Upper lobe of right lung (tissue), 1 donor: ENCODE results near the gene PACS1. TPM values are rescaled to one million over a fixed set of nuclear protein-coding genes. Genes with fewer than 3 reads are reported as not detected.

Experiments used
- ATAC-seq: fragments of 200-7000 bp; cut with Tn5 transposase; one replicate; pipeline ENCODE4 v1.9.1; 2020; ENCODE audit warnings: mild to moderate bottlenecking, moderate library complexity
- DNase-seq: peaks from one replicate; pipeline ENCODE4 v3.0.0-alpha.2; 2020
- H3K27ac ChIP-seq: fragments of 200-600 bp; one replicate; pipeline ENCODE4 v1.8.0; 2022
- H3K27me3 ChIP-seq: fragments of 200-600 bp; one replicate; pipeline ENCODE4 v1.8.0; 2022; ENCODE audit warnings: mild to moderate bottlenecking
- H3K36me3 ChIP-seq: fragments of 200-600 bp; one replicate; pipeline ENCODE4 v1.8.0; 2022
- H3K4me1 ChIP-seq: fragments of 200-600 bp; one replicate; pipeline ENCODE4 v1.8.0; 2022
- H3K4me3 ChIP-seq: fragments of 200-600 bp; one replicate; pipeline ENCODE4 v1.8.0; 2022; ENCODE audit warnings: mild to moderate bottlenecking
- H3K9me3 ChIP-seq: fragments of 200-600 bp; one replicate; pipeline ENCODE4 v1.8.0; 2022
- intact Hi-C: fragments of 100-400 bp; cut with DNase I; formaldehyde crosslinking; loops from one replicate; pipeline ENCODE4 v1.11.0; 2022
- total RNA-seq: library from RNA; stranded (reverse); fragmentation: NEBNext Ultra II Directional; extraction: Animal tissue kit (Norgen Biotek cat#: 25700); gene quantifications from one replicate; pipeline ENCODE4 v1.2.1, GENCODE V29; 2021
- TF ChIP-seq, protein P1 (sequence below): fragments of 200-600 bp; IDR thresholded peaks from one replicate; pipeline ENCODE4 v1.8.0; 2022; ENCODE audit warnings: antibody characterized with exemption
- donor health status: DM: no; HTN: yes; CAD: no; lungs with severe emphysema.

The PACS1 gene
- total RNA-seq, 1 donor from 2014 or later: 55.9 TPM

DNA sequence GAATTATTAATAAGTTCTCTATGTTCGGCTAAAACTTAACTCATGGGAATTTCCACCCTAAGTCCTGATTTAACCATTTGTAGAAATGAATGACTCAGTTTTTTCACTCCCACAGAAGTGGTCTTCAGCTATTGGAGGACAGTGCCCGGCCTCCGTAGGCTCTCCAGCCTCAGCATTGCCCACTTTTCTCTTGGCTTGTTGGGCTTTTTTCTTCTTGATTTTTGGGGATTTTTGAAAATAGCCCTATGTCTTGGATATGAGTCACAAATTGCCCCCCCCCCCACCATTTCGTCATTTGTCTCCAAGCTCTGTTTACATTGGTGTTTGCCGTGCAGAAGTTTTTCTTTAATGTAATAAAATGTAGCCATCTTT is 66.7 kb downstream of the PACS1 start:
- DNase-seq: no peak
- Histone ChIP-seq H3K4me3 (no peak overlapping the region), H3K9me3 (no peaks in the 10 kb centered on the region), H3K4me1 (peaks cover 5% of the 10 kb centered on the region), H3K27ac (no peak overlapping the region), H3K27me3 (no peaks in the 10 kb centered on the region), H3K36me3 (no peaks in the 10 kb centered on the region)
- ATAC-seq: no peak
- intact Hi-C loops: loop anchor here (10.0 kb wide), 1 partner anchor 72 kb away; no protein-coding TSS in a partner anchor
- TF ChIP-seq, protein P1, sequence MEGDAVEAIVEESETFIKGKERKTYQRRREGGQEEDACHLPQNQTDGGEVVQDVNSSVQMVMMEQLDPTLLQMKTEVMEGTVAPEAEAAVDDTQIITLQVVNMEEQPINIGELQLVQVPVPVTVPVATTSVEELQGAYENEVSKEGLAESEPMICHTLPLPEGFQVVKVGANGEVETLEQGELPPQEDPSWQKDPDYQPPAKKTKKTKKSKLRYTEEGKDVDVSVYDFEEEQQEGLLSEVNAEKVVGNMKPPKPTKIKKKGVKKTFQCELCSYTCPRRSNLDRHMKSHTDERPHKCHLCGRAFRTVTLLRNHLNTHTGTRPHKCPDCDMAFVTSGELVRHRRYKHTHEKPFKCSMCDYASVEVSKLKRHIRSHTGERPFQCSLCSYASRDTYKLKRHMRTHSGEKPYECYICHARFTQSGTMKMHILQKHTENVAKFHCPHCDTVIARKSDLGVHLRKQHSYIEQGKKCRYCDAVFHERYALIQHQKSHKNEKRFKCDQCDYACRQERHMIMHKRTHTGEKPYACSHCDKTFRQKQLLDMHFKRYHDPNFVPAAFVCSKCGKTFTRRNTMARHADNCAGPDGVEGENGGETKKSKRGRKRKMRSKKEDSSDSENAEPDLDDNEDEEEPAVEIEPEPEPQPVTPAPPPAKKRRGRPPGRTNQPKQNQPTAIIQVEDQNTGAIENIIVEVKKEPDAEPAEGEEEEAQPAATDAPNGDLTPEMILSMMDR: no peak

DNA sequence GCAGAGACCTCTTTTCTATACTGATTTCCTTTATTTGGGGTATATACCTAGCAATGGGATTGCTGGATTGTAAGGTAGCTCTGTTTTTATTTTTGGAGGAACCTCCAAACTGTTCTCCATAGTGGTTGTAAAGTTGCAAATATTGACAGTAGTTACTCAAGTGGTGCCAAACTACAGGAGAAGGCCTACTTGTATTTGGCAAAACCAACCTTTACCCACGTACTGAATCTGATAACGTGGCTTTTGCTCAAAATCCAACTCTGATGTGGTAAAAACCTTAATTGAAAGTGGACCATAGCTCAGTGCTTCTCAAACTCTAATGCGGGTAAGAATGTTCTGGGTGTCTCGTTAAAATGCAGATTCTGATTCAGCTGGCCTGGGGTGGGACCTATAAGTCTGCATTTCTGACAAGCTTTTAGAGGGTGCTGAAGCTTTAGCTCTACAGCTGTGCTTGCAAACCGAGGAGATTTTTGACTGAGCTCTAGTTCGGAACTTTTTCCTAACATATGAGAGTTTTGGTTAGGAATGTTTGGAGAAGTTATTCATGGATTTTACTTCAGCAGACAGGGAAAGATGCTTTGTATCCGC is 69.8 kb downstream of the PACS1 start:
- DNase-seq: no peak
- Histone ChIP-seq H3K4me1 (peaks cover 5% of the 10 kb centered on the region), H3K36me3 (no peaks in the 10 kb centered on the region), H3K9me3 (no peaks in the 10 kb centered on the region), H3K27me3 (no peaks in the 10 kb centered on the region), H3K27ac (no peak overlapping the region), H3K4me3 (no peak overlapping the region)
- TF ChIP-seq, protein P1: no peak
- no peak for ATAC-seq
- intact Hi-C loops: loop anchor here (10.0 kb wide), 1 partner anchor 75 kb away; no protein-coding TSS in a partner anchor

- Histone ChIP-seq H3K27ac (no peak overlapping the region), H3K4me3 (no peak overlapping the region), H3K27me3 (no peaks in the 10 kb centered on the region), H3K36me3 (no peaks in the 10 kb centered on the region), H3K4me1 (no peaks in the 10 kb centered on the region), H3K9me3 (no peaks in the 10 kb centered on the region)
- TF ChIP-seq, protein P1: no peak
- intact Hi-C loops: no loop called here
- ATAC-seq (no peak), DNase-seq (no peak)
Observed at GRCh38 chr11:66142370-66143263, 72.5 kb downstream of the PACS1 start.

GRCh38 chr11:66143264-66143566 is 73.1 kb downstream of the PACS1 start:
- H3K9me3 ChIP-seq: no peaks in the 10 kb centered on the region
- DNase-seq (no peak), ATAC-seq (no peak)
- H3K36me3 ChIP-seq: no peaks in the 10 kb centered on the region
- no peak overlapping the region for H3K4me3 ChIP-seq
- no peaks in the 10 kb centered on the region for H3K4me1 ChIP-seq
- no peaks in the 10 kb centered on the region for H3K27me3 ChIP-seq
- intact Hi-C loops: no loop called here
- no peak overlapping the region for H3K27ac ChIP-seq
- TF ChIP-seq, protein P1: no peak

DNA sequence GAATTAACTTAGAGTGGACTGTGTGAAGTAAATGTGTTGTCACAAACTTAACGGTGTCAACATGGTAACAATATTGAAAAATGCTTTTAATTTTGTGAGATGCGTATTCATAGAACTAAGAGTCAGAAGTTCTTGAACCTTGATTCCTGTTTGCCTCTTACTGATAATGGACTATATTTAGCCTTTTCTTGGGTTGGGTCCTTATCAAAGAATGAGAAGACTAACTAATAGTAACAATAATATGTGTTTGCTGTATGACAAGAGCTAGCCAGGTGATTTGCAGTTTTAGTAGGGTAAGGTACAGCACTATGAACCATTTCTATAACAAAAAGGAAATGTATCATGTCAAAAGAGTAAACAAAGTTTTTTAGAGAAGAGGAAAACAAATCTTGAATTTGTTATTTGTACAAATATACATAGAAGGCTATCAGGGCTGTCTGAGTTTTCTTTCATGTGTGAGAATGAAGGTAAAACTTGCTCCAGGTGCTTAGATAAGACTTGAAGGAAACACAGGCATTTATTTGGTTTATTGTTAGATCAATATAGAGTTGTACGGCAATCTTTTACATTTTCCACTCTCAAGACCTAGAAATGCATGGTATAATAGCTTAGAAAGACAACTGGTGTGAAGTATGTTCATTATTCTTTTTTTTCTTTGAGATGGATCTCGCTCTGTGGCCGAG is 74.1 kb downstream of the PACS1 start:
- TF ChIP-seq, protein P1: no peak
- Histone ChIP-seq H3K4me1 (no peaks in the 10 kb centered on the region), H3K27me3 (no peaks in the 10 kb centered on the region), H3K36me3 (no peaks in the 10 kb centered on the region), H3K27ac (no peak overlapping the region), H3K9me3 (no peaks in the 10 kb centered on the region), H3K4me3 (no peak overlapping the region)
- DNase-seq: no peak
- intact Hi-C loops: no loop called here
- ATAC-seq: no peak
